ENCODE measurements around the gene BAIAP2L1. TPM values are rescaled to one million over a fixed set of nuclear protein-coding genes. Genes with fewer than 3 reads are reported as not detected.

BAIAP2L1 gene
- total RNA-seq, 1 donor from 2014 or later, result 2.1 TPM

DNA sequence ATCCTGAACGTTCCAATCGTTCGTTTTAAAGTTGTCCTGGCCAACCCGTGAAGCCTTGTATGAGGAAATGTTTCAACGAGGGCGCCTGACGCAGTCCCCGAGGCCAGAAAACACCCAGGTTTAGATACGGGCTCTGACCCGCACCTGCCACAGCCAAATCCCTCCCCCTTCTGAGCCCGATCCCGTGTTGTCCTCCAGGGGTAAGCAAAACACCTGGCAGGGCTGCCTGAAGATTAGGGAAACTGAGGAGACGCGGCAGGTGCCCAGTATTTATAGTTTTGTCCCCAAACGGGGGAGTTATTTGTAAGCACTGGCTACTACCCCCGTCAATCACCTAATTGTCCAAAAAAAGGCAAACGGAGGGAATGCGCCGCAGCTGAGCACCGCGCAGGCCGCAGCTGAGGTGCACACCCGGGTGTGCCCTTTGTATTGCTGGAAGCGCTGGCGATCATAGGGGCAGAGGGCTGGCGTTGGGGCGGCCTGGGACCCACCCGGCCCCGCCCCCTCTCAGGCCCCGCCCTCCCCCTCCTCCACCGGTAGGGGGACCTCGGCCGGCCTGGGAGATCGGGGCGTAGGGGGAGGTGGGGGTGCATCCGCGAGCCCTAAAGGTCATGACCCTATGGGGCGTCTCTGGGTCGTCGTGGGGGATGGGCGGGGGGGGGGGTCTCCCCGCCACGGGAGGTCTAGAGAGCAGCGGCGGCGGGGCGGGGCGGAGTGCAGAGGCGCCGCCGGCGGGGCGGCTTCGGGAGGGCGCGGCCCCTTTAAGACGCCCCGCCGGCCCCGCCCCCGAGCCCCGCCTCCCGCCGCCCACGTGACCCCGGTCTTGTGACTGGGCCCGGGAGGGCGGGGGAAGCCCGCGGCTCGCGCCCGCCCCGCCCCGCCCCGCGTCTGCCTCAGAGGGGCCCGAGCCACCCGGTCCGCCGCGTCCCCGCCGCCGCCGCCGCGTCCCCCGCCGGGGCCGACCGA lies 119.8 kb downstream of the BAIAP2L1 start, which contains the start of gene BRI3:
BRI3 (plus strand) TSS at position 896 of the 966 bp plus-strand sequence. CDS start 110 bp downstream, outside the sequence.
- H3K27ac ChIP-seq (replicated peaks), result peak within 1 kb of the TSS; percentile 98
- intact Hi-C loops (cut with micrococcal nuclease), result no loop called here
- no peak for TF ChIP-seq CTCF (IDR thresholded peaks at IDR 0.05; ENCODE audit: borderline replicate concordance)
- H3K4me1 ChIP-seq, result peaks cover 62% of the 10 kb centered on the region
- no peaks in the 10 kb centered on the region for H3K9me3 ChIP-seq (replicated peaks)
- no peaks in the 10 kb centered on the region for H3K27me3 ChIP-seq (ENCODE audit: low read depth)
- H3K4me3 ChIP-seq, result peak within 1 kb of the TSS; percentile 89
- peak; percentile 96 for DNase-seq
- H3K36me3 ChIP-seq, result no peaks in the 10 kb centered on the region

DNA sequence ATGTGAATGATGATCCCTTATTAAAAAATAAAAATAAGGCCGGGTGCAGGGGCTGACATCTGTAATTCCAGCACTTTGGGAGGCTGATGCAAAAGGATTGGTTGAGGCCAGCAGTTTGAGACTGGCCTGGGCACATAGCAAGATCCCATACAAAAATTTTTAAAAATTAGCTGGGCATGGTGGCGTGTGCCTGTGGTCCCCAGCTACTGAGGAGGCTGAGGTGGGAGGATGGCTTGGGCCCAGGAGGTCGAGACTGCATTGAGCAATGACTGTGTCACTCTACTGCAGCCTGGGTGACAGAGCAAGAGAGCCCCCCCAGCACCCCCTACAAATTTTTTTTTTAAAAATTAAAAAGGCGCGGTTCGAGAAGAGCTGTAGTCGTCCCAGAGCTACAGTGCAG lies 120.6 kb downstream of the BAIAP2L1 start:
- H3K4me3 ChIP-seq, result peak overlapping the region; percentile 89
- intact Hi-C loops (cut with micrococcal nuclease), result no loop called here
- H3K36me3 ChIP-seq, result no peaks in the 10 kb centered on the region
- TF ChIP-seq CTCF (IDR thresholded peaks at IDR 0.05; ENCODE audit: borderline replicate concordance), result no peak
- no peaks in the 10 kb centered on the region for H3K9me3 ChIP-seq (replicated peaks)
- peak overlapping the region; percentile 98 for H3K27ac ChIP-seq (replicated peaks)
- peaks cover 54% of the 10 kb centered on the region for H3K4me1 ChIP-seq
- no peak for DNase-seq
- no peaks in the 10 kb centered on the region for H3K27me3 ChIP-seq (ENCODE audit: low read depth)

GRCh38 chr7:98278936-98279335 lies 122.0 kb downstream of the BAIAP2L1 start:
- Histone ChIP-seq H3K4me3 (no peak overlapping the region), H3K4me1 (peaks cover 40% of the 10 kb centered on the region), H3K27me3 (ENCODE audit: low read depth) (no peaks in the 10 kb centered on the region), H3K36me3 (no peaks in the 10 kb centered on the region), H3K27ac (replicated peaks) (no peak overlapping the region), H3K9me3 (replicated peaks) (no peaks in the 10 kb centered on the region)
- intact Hi-C loops (cut with micrococcal nuclease), result no loop called here
- no peak for TF ChIP-seq CTCF (IDR thresholded peaks at IDR 0.05; ENCODE audit: borderline replicate concordance)
- no peak for DNase-seq

DNA sequence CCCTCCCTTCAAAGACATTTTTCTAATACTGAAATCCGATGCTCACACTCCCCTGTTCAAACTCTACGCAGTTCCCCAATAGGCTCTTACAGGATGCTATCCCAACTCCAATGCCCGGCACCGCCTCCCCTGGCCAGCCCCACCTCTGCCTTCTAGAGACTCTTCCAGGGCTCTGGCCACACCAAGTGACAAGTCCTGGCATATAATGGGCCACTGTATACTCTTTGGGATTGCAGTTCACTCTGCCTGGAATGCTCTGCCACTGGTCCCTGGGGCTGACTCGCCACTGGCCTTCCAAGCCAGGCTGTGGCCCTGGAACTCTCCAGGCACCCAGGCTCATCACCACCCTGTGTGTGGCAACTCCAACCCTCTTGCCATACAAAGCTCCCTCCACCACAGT lies 122.5 kb downstream of the BAIAP2L1 start:
- Histone ChIP-seq H3K4me1 (peaks cover 35% of the 10 kb centered on the region), H3K36me3 (no peaks in the 10 kb centered on the region), H3K4me3 (no peak overlapping the region), H3K27ac (replicated peaks) (no peak overlapping the region), H3K9me3 (replicated peaks) (no peaks in the 10 kb centered on the region), H3K27me3 (ENCODE audit: low read depth) (no peaks in the 10 kb centered on the region)
- TF ChIP-seq CTCF (IDR thresholded peaks at IDR 0.05; ENCODE audit: borderline replicate concordance), result no peak
- intact Hi-C loops (cut with micrococcal nuclease), result no loop called here
- DNase-seq, result no peak

GRCh38 chr7:98276241-98276761 lies 124.6 kb downstream of the BAIAP2L1 start:
- TF ChIP-seq CTCF (IDR thresholded peaks at IDR 0.05; ENCODE audit: borderline replicate concordance), result no peak
- Histone ChIP-seq H3K4me3 (no peak overlapping the region), H3K27ac (replicated peaks) (peak overlapping the region; percentile 39), H3K4me1 (peaks cover 18% of the 10 kb centered on the region), H3K36me3 (no peaks in the 10 kb centered on the region), H3K9me3 (replicated peaks) (no peaks in the 10 kb centered on the region), H3K27me3 (ENCODE audit: low read depth) (no peaks in the 10 kb centered on the region)
- intact Hi-C loops (cut with micrococcal nuclease), result no loop called here
- DNase-seq, result no peak

Data from left ventricle myocardium inferior (tissue), 1 donor.